D721Med (cell line): Measurements from ENCODE around the gene LENG8.

Experiments used
- DNase-seq: peaks from one replicate; pipeline ENCODE4 v3.0.0; 2011; ENCODE audit warnings: low spot score; ENCODE audit not compliant: insufficient read length
- FAIRE-seq: peaks from 2 replicates; lab custom pipeline; 2011; peaks lifted over from hg19 to GRCh38; lab: Jason Lieb, UNC
- TF ChIP-seq, protein P1 (sequence below): IDR thresholded peaks from 2 replicates; pipeline ENCODE4 v1.5.1; 2012; ENCODE audit warnings: mild to moderate bottlenecking, control low read depth; ENCODE audit not compliant: insufficient read depth; ENCODE audit errors: missing control alignments

LENG8 gene

GRCh38 chr19:54452626-54453025 is 3.6 kb downstream of the LENG8 start:
- DNase-seq (no peak), FAIRE-seq (no peak)
- TF ChIP-seq, protein P1, sequence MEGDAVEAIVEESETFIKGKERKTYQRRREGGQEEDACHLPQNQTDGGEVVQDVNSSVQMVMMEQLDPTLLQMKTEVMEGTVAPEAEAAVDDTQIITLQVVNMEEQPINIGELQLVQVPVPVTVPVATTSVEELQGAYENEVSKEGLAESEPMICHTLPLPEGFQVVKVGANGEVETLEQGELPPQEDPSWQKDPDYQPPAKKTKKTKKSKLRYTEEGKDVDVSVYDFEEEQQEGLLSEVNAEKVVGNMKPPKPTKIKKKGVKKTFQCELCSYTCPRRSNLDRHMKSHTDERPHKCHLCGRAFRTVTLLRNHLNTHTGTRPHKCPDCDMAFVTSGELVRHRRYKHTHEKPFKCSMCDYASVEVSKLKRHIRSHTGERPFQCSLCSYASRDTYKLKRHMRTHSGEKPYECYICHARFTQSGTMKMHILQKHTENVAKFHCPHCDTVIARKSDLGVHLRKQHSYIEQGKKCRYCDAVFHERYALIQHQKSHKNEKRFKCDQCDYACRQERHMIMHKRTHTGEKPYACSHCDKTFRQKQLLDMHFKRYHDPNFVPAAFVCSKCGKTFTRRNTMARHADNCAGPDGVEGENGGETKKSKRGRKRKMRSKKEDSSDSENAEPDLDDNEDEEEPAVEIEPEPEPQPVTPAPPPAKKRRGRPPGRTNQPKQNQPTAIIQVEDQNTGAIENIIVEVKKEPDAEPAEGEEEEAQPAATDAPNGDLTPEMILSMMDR, result no peak

DNA sequence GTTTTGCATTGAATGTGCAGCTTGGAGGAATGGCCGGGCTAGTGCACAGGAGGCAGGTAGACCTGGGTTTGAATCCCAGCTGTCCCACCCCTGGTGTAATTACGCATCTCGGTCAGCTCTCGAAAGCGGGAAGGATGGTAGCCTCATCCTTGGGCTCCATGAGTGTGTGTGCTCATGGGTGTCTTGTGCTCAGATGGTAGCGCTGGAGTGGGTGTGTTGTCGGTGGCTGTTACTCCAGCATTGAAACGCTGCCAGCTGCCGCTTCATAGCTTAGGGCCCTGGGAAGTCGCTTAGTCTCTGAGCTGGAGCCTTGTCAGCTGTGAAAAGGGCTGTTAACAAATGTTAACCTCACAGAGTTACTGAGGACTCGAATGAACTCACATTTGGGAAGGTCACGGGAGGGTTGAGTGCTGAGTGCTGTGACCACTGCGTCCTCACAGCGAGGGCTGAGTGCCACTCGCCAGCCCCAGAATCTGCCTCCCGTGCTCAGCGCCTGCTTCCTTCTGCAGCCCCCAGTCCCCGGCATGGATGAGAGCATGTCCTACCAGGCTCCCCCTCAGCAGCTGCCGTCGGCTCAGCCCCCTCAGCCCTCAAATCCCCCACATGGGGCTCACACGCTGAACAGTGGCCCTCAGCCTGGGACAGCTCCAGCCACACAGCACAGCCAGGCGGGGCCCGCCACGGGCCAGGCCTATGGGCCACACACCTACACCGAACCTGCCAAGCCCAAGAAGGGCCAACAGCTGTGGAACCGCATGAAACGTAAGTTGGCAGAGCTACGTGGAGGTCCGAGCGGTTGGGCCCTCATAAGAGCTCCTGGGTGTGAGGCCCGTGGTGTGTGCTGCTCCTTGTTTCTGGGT is 5.2 kb downstream of the LENG8 start:
- DNase-seq (no peak), FAIRE-seq (no peak)
- TF ChIP-seq, protein P1, result no peak

GRCh38 chr19:54454781-54455675 is 6.0 kb downstream of the LENG8 start:
- DNase-seq (no peak), FAIRE-seq (no peak)
- TF ChIP-seq, protein P1, result no peak

DNA sequence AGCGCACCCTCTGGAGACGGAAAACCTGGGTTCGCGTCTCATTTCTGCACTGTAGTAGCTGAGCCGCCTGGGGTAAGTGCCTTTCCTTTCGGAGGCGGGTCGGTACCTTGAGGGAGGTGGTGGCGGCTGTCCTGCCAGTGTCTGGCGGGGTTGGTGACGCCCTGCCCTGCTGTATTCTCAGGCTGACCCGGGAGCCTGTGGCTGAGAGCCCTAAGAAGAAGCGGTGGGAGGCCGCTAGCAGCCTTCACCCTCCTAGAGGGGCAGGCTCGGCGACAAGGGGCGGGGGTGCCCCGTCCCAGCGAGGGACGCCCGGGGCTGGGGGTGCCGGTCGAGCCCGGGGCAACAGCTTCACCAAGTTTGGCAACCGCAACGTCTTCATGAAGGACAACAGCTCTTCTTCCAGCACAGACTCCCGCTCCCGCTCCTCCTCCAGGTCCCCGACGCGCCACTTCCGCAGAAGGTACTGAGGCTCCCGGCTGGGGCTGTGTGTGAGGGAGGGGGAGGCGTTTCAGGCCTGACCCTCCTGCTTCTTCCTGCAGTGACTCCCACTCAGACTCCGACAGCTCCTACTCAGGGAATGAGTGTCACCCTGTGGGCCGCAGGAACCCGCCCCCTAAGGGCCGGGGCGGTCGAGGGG is 6.9 kb downstream of the LENG8 start:
- no peak for FAIRE-seq
- DNase-seq, result no peak
- TF ChIP-seq, protein P1, result no peak

GRCh38 chr19:54456423-54457373 is 7.7 kb downstream of the LENG8 start:
- FAIRE-seq (no peak), DNase-seq (no peak)
- TF ChIP-seq, protein P1, result no peak
